CD4-positive, alpha-beta T cell treated with Interleukin-4 for 4 hours (primary cell): ENCODE results near the gene GOLPH3.
"Not testable (repeated sequence)": the region's sequence is repeated elsewhere in the genome, so short reads cannot be mapped to it uniquely, and the experiment has no call there.

Source experiments
- DNase-seq: peaks from one replicate; pipeline ENCODE4 v3.0.0-alpha.2; 2020

The GOLPH3 gene

GRCh38 chr5:32132757-32133156, 41.4 kb downstream of the GOLPH3 start:
- no peak for DNase-seq

GRCh38 chr5:32131604-32132003, 42.5 kb downstream of the GOLPH3 start:
- no peak for DNase-seq

DNA sequence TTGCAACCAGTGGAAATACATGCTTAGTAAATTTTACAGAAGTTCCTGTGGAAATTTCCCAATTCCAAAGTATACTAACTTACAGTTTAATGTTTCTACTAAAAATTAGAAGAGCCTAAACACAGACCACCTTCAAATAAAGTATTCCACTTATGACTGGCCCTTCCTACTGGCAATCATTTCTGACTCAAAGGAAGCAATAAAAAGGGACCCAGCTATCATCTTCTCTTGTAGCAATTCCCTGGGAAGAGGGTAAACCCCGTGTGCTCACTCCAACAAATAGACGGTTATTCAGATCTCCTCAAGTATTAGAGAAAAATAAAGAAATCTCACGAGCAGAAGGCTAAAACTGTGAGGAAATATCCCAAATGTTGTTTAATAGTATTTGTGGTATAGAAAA, 43.3 kb downstream of the GOLPH3 start:
- DNase-seq: no peak

DNA sequence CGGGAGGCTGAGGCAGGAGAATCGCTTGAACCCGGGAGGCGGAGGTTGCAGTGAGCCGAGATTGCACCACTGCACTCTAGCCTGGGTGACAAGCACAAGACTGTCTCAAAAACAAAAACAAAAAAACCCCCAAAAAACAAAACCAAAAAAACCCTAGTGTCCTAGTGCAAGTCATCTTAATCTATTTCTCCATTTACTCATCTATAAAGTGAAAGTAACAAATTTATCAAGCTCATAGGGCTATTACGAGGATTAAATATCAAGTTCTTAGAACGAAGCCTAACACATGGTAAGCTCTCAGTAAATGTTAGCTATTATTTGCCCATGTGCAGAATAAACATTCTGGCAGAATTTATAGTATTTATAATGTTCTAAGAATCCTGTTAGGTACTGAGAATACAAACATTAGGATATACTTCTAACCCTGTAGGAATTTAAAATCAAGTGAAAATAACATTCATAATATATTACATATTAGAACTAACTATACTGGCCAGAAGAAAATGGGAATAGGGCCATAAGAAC, 45.0 kb downstream of the GOLPH3 start:
- no peak for DNase-seq

GRCh38 chr5:32127711-32128110, 46.4 kb downstream of the GOLPH3 start:
- no peak for DNase-seq

DNA sequence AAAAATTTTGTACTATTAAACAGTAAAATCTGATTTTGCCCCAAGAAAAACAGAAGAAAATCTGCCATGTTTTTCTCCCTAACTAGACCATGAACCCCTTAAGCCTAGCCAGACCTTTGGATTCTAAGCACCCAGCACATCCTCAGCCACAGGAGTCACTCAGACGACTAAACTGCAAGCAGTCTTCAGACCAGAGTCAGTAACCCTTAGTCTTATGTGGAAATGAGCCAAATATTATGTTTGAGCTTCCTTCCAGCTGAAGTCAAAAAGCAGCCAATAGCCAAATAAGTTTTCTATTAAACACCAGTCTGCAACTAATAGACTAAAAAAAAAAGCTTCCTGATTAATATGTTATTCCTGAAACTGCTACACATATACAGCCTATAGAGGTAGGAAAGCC, 47.4 kb downstream of the GOLPH3 start:
- DNase-seq: no peak

DNA sequence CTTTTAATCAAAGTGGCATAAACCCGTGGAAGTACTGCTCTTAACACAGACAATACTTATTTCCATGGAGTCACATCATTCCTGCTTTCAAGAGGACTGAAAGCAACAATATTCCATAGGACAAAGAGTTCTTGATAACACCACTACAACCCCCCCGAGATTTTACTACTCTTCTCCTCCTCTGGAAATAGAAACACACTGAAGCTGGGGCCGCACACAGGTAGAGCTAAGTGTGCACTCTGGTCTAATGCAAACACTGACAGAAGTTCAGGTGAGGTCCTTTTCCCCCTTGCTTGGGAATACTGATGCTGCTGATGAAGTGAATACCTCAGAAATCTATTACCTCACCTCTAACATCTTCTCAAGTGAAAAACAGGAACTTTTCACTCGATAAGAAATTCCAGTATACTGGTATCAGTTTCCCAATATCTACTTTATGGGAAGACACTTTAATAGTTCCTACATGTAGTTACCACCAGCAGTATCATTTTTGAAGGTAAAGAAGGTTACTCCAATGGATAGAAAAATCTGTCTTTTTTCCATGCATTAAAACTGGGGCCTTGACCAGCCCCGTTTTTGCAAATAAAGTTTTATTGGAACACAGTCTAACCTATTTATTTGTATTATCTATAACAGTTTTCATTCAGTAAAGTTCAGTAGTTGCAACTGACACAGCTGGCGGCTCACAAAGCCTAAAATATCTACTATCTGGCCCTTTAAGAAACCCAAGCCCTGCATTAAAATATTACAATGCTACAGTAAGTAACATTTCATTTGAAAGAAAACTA, 50.0 kb downstream of the GOLPH3 start:
- DNase-seq: no peak

DNA sequence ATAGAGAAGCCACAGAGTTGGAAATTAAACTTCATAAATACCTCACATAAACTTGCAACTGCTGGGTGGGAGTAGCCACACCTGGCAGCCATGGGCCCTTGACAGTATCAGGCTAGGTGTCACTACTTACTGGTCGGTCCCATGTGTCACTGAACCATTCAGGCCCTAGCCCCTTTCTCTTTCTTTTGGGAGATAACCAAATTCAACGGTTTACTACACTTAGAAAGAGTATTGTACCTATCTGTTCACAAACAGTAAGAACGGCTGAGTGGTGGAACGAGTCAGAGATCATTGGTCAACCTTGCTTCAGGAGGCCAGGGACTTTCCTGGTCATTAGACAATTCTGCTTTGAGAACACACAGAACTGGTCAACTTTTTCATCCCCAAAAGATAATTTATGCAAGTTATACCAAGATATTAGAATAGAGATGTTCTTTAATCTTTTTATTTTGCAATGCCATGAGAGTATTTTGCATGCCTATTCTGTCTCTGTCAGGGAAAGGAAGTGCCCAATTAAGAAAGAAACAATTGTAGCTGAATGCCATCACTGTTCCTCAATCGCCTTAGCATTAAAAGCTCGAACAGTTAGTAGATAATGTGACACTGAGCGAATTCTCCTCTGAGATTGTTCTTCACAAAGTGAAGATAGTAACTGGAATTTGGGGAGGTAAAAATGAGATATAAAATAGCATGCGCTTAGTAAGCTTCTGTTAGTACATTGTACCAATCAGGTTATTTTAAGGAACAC, 50.9 kb downstream of the GOLPH3 start:
- no peak for DNase-seq

GRCh38 chr5:32118922-32119321, 55.2 kb downstream of the GOLPH3 start:
- DNase-seq: not testable (repeated sequence)

DNA sequence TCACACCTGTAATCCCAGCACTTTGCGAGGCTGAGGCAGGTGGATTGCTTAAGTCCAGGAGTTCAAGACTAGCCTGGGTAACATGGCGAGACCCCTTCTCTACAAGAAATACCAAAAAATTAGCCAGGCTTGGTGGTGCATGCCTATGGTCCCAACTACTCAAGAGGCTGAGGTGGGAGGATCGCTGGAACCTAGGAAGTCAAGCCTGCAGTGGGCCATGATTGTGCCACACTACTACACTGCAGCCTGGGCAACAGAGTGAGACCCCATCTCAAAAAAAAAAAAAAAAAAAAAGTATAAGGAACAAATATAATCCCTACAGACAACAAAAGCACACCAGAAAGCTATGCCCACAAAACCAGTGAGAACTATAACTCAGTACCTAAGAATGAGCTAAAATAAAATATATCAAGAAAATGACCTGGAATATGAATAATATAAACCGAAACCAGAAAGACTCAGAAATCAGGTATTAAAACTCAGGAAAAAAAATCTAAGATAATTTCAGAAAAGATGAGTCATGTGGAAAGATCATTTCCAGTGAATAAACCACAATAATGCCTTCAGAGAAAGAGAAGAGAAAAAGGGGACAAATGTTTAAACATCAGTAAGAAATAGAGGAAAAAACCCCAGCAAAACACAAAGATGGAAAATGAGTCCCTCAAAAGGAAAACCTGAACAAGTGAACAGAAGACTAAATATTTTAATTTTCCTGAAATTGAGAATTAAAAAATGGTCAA, 57.4 kb downstream of the GOLPH3 start:
- no peak for DNase-seq

DNA sequence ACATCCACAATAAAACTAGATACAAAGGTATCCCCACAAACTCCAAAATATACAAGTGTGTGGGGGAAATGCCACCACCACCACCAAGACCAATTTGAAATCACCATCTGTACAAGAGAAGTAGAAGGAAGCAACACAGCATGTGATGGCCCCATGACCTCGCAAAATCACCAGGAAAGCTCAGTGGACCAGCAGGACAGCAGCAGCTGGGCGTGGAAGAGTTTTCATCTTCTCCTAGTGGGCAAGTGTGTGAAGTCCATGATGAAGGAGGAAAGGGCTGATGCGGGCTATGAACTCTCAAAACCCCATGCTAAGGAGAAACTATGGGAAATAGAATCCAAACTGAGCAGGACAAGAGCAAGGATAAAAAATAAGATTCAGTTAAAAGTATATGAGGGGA, 58.1 kb downstream of the GOLPH3 start:
- DNase-seq: no peak

DNA sequence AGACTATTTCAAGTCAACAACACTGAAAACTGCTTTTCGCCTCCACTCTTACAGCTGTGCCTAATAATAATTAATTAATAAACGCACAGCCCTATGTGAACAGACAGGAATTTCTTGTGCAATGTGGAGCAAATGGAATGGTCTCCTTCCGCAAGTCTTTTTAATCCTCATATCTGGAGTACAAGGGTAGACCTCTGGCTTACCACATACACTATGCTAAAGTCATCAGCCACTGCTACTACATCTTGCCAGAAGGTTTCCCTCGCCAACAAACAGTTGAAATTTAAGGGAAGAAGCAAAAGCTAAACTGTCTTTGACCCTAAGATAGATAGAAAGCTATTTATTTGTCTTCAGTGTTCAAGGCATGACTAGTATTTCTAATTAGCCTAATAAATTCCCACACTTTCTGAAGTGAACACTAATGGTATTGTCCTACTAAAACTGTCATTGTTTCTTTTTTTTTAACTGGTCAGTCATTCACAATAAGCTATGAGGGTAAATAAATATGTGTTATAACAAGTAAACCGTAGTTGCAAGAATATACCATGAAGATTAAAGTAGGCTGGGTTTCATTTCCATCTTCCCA, 63.9 kb downstream of the GOLPH3 start:
- DNase-seq: no peak

DNA sequence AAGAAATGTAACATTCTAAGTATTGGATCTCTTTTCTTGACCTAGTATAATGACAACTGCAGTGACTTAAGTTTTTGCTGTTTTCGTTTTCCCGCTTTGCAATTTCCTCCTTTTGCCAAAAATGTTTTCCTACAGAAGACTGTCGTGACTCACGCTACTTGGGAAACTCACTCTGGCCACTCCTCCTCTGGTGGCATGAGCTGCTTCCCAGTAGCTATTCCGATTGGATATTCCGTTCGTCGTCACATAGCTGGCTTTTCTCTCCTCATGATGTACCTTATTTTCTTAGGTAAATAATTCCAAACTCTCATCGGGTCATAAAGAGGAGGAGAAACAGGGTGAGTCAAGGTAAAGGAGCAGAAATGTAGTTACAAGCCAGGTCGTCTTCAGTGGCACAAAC, 64.9 kb downstream of the GOLPH3 start:
- no peak for DNase-seq

- DNase-seq: no peak
Measured at GRCh38 chr5:32108167-32108566, 66.0 kb downstream of the GOLPH3 start.

DNA sequence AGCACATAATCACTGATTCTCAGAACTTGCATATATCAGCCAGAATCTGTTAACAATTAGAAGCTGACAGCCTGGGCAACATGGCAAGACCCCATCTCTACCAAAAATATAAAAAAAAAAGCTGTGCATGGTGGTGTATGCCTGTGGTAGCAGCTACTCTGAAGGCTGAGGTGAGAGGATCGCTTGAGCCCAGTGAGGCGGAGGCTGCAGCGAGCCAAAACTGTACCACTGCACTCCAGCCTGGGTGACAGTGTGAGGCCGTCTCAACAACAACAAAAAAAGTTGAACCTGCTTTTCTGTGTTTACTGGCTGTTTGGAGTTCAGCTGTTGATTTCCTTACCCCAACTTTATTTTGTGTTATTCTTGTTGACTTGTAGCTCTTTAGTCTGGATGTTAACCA, 66.8 kb downstream of the GOLPH3 start:
- no peak for DNase-seq

GRCh38 chr5:32103521-32103920, 70.6 kb downstream of the GOLPH3 start:
- no peak for DNase-seq

- no peak for DNase-seq
Measured at GRCh38 chr5:32102254-32102986, 71.7 kb downstream of the GOLPH3 start.

- no peak for DNase-seq
Measured at GRCh38 chr5:32100691-32101302, 73.3 kb downstream of the GOLPH3 start.

DNA sequence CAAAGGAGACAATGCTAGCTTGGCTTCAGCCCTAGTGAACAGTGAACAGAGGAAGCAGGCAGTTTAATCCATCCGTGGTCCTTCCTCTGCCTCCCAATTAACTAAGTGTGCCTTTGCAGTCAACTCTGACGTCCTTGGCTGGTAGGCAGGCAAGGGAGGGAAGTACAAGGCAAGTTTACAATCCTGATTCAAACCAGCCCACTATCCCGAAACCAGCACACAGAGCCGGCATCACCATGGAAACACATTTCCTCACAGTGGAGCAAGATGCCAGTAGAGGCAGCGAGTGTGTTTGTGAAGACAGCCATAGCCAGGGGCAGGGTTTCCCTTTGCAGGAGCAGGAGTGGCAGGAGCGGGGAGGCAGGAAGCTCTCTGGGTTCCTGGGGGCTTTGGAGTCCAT, 73.9 kb downstream of the GOLPH3 start:
- no peak for DNase-seq

DNA sequence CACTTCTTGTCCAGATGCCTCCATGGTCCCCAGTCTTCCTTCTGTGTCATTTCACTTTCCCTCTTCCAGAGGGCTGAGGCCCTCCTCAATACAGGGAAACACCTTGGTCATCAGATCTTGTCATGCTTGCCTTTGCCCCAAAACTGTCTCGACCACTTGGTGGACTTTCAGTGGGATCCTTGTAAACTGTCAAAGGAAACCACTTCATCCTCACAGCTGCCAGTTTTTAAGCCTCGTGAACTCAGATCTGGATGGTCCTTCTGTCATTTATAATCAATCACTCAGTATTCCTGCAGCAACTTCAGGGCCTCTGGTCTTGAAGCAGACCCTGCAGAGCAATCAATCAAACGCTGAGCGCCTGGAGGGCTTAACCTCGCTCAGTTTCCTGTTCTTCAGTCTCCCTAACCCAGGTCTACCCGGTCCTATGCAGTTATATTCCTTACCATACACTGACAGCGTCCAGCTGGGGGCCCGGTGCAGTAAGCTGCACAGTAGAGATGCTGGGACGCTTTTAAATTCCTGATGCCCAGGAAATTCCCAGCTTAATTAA, 74.6 kb downstream of the GOLPH3 start:
- no peak for DNase-seq

GRCh38 chr5:32098890-32099310, 75.2 kb downstream of the GOLPH3 start:
- DNase-seq: no peak

- no peak for DNase-seq
Measured at GRCh38 chr5:32098291-32098690, 75.8 kb downstream of the GOLPH3 start.
